GM12878 (cell line): Measurements from ENCODE around the gene SET. TPM values are rescaled to one million over a fixed set of nuclear protein-coding genes. Genes with fewer than 3 reads are reported as not detected.

Source experiments
- ATAC-seq: fragments of 200-7000 bp; cut with Tn5 transposase; 3 replicates; pipeline ENCODE4 v1.9.1; 2020; ENCODE audit warnings: mild to moderate bottlenecking, moderate library complexity
- BruUV-seq: library from RNA; stranded (reverse); fragments of 400-500 nt; replicated peaks from 2 replicates; lab custom pipeline; 2021; lab: Mats Ljungman, UMichigan
- CTCF ChIA-PET: fragments of 300-600 bp; sonication (Branson Sonifier 250); formaldehyde crosslinking; extraction: SDS; loops from one replicate; lab custom pipeline; 2021; ENCODE audit warnings: inconsistent platforms; lab: Yijun Ruan, JAX
- POLR2A ChIA-PET: fragments of 350-600 bp; formaldehyde crosslinking; extraction: SDS; loops from one replicate; lab custom pipeline; 2021; ENCODE audit warnings: inconsistent platforms; lab: Charles Lee
- RAD21 ChIA-PET: fragments of 300-600 bp; sonication (Branson Sonifier 250); formaldehyde crosslinking; loops from one replicate; lab custom pipeline; 2023; ENCODE audit warnings: antibody characterized with exemption; ENCODE audit not compliant: unreplicated experiment; lab: Charles Lee
- SMC1A ChIA-PET: fragments of 300-600 bp; sonication (Branson Sonifier 250); formaldehyde crosslinking; loops from one replicate; lab custom pipeline; 2023; ENCODE audit not compliant: unreplicated experiment, uncharacterized antibody; lab: Charles Lee
- DNase-seq: peaks from one replicate; pipeline ENCODE4 v3.0.0-alpha.2; 2011; ENCODE audit warnings: low read depth, low spot score
- FAIRE-seq: peaks from 3 replicates; lab custom pipeline; 2011; peaks lifted over from hg19 to GRCh38; lab: Jason Lieb, UNC
- H2AFZ ChIP-seq: 2 replicates; pipeline ENCODE4 v1.6.0; 2011; ENCODE audit warnings: low read depth, low read length, control low read depth; ENCODE audit not compliant: control insufficient read depth
- H3K27ac ChIP-seq: 2 replicates; pipeline ENCODE4 v1.5.1; 2011; ENCODE audit warnings: control low read depth; ENCODE audit not compliant: control insufficient read depth, insufficient read depth
- H3K27me3 ChIP-seq, 2 experiments: replicated peaks in 1 of 2; 2 replicates each; pipeline versions ENCODE4 v1.6.0 to v1.6.1; 2011; ENCODE audit warnings: low read length in 1 of 2; ENCODE audit not compliant: control insufficient read depth in 2 of 2, insufficient read depth in 2 of 2
- H3K36me3 ChIP-seq, 2 experiments: 2 replicates each; pipeline ENCODE4 v1.5.1; 2011; ENCODE audit warnings: low read length in 1 of 2; ENCODE audit not compliant: control insufficient read depth in 2 of 2, insufficient read depth in 2 of 2
- H3K4me1 ChIP-seq: 2 replicates; pipeline ENCODE4 v1.6.1; 2011; ENCODE audit warnings: mild to moderate bottlenecking, low read length, moderate library complexity, mixed read lengths; ENCODE audit not compliant: control insufficient read depth, insufficient read depth
- H3K4me2 ChIP-seq: 2 replicates; pipeline ENCODE4 v1.6.0; 2011; ENCODE audit warnings: control low read depth; ENCODE audit not compliant: control insufficient read depth, insufficient read depth
- H3K4me3 ChIP-seq: fragments of 200-600 bp; sonication (generic); 2 replicates; pipeline ENCODE4 v1.5.1; 2016
- H3K79me2 ChIP-seq: 2 replicates; pipeline ENCODE4 v1.6.0; 2011; ENCODE audit warnings: low read length; ENCODE audit not compliant: control insufficient read depth, insufficient read depth
- H3K9ac ChIP-seq: 2 replicates; pipeline ENCODE4 v1.8.0; 2011; ENCODE audit warnings: low read length, control low read depth, mixed read lengths; ENCODE audit not compliant: control insufficient read depth, insufficient read depth
- H3K9me3 ChIP-seq: replicated peaks from 3 replicates; pipeline ENCODE4 v1.5.1; 2011; ENCODE audit warnings: mild to moderate bottlenecking, low read length; ENCODE audit not compliant: control insufficient read depth, insufficient read depth
- H4K20me1 ChIP-seq: 2 replicates; pipeline ENCODE4 v1.6.0; 2011; ENCODE audit not compliant: control insufficient read depth, insufficient read depth
- ASH2L ChIP-seq: fragments of 300-600, 200-600 bp; sonication (generic); IDR thresholded peaks from 2 replicates; pipeline ENCODE4 v1.6.1; 2017; ENCODE audit warnings: low read depth, mild to moderate bottlenecking, borderline replicate concordance
- BMI1 ChIP-seq: fragments of 450-650 bp; IDR thresholded peaks from 2 replicates; pipeline ENCODE4 v1.6.1; 2016; ENCODE audit warnings: mild to moderate bottlenecking, moderate library complexity, borderline replicate concordance
- EP300 ChIP-seq, 2 experiments: fragments of 150-350 bp in 1 of 2; IDR thresholded peaks; 2 replicates each; pipeline ENCODE4 v1.6.1; 2011 to 2012; ENCODE audit warnings: low read depth in 2 of 2, low read length in 2 of 2, borderline replicate concordance in 1 of 2, improper control_type of control experiment in 1 of 2, inconsistent platforms in 1 of 2; ENCODE audit not compliant: control insufficient read depth in 1 of 2
- ESRRA ChIP-seq: IDR thresholded peaks from 2 replicates; pipeline ENCODE4 v1.6.1; 2012; ENCODE audit warnings: mild to moderate bottlenecking, low read length, improper control_type of control experiment
- ETV6 ChIP-seq, 2 experiments: fragments of 450-650 bp in 1 of 2; IDR thresholded peaks in 1 of 2; conservative IDR thresholded peaks in 1 of 2; 2 replicates each; pipeline ENCODE4 v1.6.1; 2014; ENCODE audit warnings: antibody characterized with exemption in 1 of 2, borderline replicate concordance in 1 of 2, low read depth in 1 of 2, mild to moderate bottlenecking in 1 of 2, moderate library complexity in 1 of 2
- HDGF ChIP-seq: fragments of 450-650 bp; IDR thresholded peaks from 2 replicates; pipeline ENCODE4 v1.6.1; 2016; ENCODE audit warnings: antibody characterized with exemption
- IRF5 ChIP-seq: fragments of 450-650 bp; IDR thresholded peaks from 2 replicates; pipeline ENCODE4 v1.6.1; 2017; ENCODE audit warnings: borderline replicate concordance
- JUNB ChIP-seq: IDR thresholded peaks from 2 replicates; pipeline ENCODE4 v1.6.1; 2016; ENCODE audit warnings: antibody characterized with exemption, mild to moderate bottlenecking
- MTA3 ChIP-seq: IDR thresholded peaks from 2 replicates; pipeline ENCODE4 v1.6.1; 2012; ENCODE audit warnings: low read length, inconsistent platforms, borderline replicate concordance
- NFXL1 ChIP-seq: fragments of 450-650 bp; IDR thresholded peaks from 2 replicates; pipeline ENCODE4 v1.6.1; 2017; ENCODE audit warnings: antibody characterized with exemption, mild to moderate bottlenecking, borderline replicate concordance
- PAX5 ChIP-seq: IDR thresholded peaks from 2 replicates; pipeline ENCODE4 v1.6.1; 2011; ENCODE audit warnings: low read depth, low read length, borderline replicate concordance
- SP1 ChIP-seq: IDR thresholded peaks from one replicate; pipeline ENCODE4 v1.6.1; 2011; ENCODE audit warnings: low read depth, low read length
- STAT1 ChIP-seq: fragments of 450-650 bp; conservative IDR thresholded peaks from 2 replicates; pipeline ENCODE4 v1.6.1; 2014; ENCODE audit warnings: antibody characterized with exemption, mild to moderate bottlenecking
- TCF3 ChIP-seq: IDR thresholded peaks from 2 replicates; pipeline ENCODE4 v1.6.1; 2012; ENCODE audit warnings: low read depth, mild to moderate bottlenecking, low read length, borderline replicate concordance; ENCODE audit not compliant: insufficient read depth
- ZNF24 ChIP-seq: fragments of 450-650 bp; IDR thresholded peaks from 2 replicates; pipeline ENCODE4 v1.6.1; 2017; ENCODE audit warnings: antibody characterized with exemption, mild to moderate bottlenecking
- WGBS: methylation state at CpG from one replicate; pipeline ENCODE4 v1.1.6; 2016; ENCODE audit warnings: low lambda C conversion rate; ENCODE audit not compliant: insufficient replicate concordance, insufficient coverage; ENCODE audit errors: missing lambda C conversion rate; 5-methylcytosine and 5-hydroxymethylcytosine counted together
- in situ Hi-C: fragments of 300-500 bp; cut with MboI; formaldehyde crosslinking; loops from 9 replicates; pipeline ENCODE4 v1.14.3; 2018; ENCODE audit warnings: mixed read lengths
- intact Hi-C: fragments of 100-400 bp; cut with micrococcal nuclease; formaldehyde crosslinking; loops from one replicate; pipeline ENCODE4 v1.14.2; 2022; ENCODE audit not compliant: unreplicated experiment
- polyA plus RNA-seq, 11 experiments: library from polyadenylated mRNA; depleted of rRNA in 4 of 11; unstranded in 6 of 11; stranded (reverse) in 5 of 11; fragments of >200 nt; fragmentation: Nextera tagmentation in 4 of 11; fragmentation: Illumina TruSeq in 1 of 11; extraction: Ambion mirVana in 4 of 11; extraction: Trizol in 1 of 11; gene quantifications; 1 replicate in 1 of 11; 2 replicates in 10 of 11; pipeline versions ENCODE4 v1.2.1 to v1.2.3, GENCODE V29; 2011 to 2016; ENCODE audit warnings: inconsistent platforms in 2 of 11, missing spikeins in 2 of 11, low read depth in 1 of 11
- total RNA-seq, 4 experiments: library from RNA; depleted of rRNA in 3 of 4; stranded (reverse); fragments of >200 nt in 3 of 4; fragmentation: Illumina TruSeq in 1 of 4; extraction: Trizol in 1 of 4; gene quantifications; 2 replicates each; pipeline versions ENCODE4 v1.2.1 to v1.2.3, GENCODE V29; 2013 to 2021
- TF ChIP-seq, protein P1 (sequence below): fragments of 450-650 bp; IDR thresholded peaks from 2 replicates; pipeline ENCODE4 v1.6.1; 2017; ENCODE audit warnings: low read depth, mild to moderate bottlenecking, moderate library complexity
- TF ChIP-seq, protein P2 (sequence below): fragments of 450-650 bp; IDR thresholded peaks from 2 replicates; pipeline ENCODE4 v1.6.1; 2016; ENCODE audit warnings: mild to moderate bottlenecking

SET gene
- total and polyA plus RNA-seq, 10 of the 15 experiments (the other 5 are each of a cell fraction or from before 2014, with no cell fraction given) = 284 to 706 (median 445) TPM

GRCh38 chr9:128656416-128657343 is 32.3 kb upstream of the SET start, which contains the start of gene DYNC2I2:
Gene DYNC2I2, minus strand, starts transcription at chr9:128656847. Its CDS starts 121 bp downstream, at chr9:128656726.
- peaks cover 3% of the 10 kb centered on the region; the same call in 1 of the 2 replicates for H3K4me1 ChIP-seq
- TF ChIP-seq BMI1 (peak; percentile 93), PAX5 (peak; percentile 95), STAT1 (0 out of 2 replicates have a peak, but pooled peaks have one; percentile 79), IRF5 (peak; percentile 77; the same call in 1 of the 2 replicates), MTA3 (0 out of 2 replicates have a peak, but pooled peaks have one; percentile 2), NFXL1 (0 out of 2 replicates have a peak, but pooled peaks have one; percentile 61), JUNB (no peak), ESRRA (no peak), SP1 (peak; percentile 5), ASH2L (peak; percentile 63; the same call in 1 of the 2 replicates), ZNF24 (0 out of 2 replicates have a peak, but pooled peaks have one; percentile 19), ETV6 (conservative IDR thresholded peaks at IDR 0.05 in 1 of 2, IDR thresholded peaks at IDR 0.05 in 1 of 2; ENCODE audit: borderline replicate concordance in 1 of 2, low read depth in 1 of 2) (no peak), TCF3 (0 out of 2 replicates have a peak, but pooled peaks have one; percentile 27), HDGF (0 out of 2 replicates have a peak, but pooled peaks have one; percentile 64), EP300 (IDR thresholded peaks at IDR 0.05; ENCODE audit: borderline replicate concordance in 1 of 2, control insufficient read depth in 1 of 2, low read depth in 2 of 2, low read length in 2 of 2) (0 out of 4 replicates have a peak, but pooled peaks of 1 of the 2 experiments have one; percentile 26)
- TF ChIP-seq, protein P1, sequence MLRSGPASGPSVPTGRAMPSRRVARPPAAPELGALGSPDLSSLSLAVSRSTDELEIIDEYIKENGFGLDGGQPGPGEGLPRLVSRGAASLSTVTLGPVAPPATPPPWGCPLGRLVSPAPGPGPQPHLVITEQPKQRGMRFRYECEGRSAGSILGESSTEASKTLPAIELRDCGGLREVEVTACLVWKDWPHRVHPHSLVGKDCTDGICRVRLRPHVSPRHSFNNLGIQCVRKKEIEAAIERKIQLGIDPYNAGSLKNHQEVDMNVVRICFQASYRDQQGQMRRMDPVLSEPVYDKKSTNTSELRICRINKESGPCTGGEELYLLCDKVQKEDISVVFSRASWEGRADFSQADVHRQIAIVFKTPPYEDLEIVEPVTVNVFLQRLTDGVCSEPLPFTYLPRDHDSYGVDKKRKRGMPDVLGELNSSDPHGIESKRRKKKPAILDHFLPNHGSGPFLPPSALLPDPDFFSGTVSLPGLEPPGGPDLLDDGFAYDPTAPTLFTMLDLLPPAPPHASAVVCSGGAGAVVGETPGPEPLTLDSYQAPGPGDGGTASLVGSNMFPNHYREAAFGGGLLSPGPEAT = peak; percentile 79
- TF ChIP-seq, protein P2, sequence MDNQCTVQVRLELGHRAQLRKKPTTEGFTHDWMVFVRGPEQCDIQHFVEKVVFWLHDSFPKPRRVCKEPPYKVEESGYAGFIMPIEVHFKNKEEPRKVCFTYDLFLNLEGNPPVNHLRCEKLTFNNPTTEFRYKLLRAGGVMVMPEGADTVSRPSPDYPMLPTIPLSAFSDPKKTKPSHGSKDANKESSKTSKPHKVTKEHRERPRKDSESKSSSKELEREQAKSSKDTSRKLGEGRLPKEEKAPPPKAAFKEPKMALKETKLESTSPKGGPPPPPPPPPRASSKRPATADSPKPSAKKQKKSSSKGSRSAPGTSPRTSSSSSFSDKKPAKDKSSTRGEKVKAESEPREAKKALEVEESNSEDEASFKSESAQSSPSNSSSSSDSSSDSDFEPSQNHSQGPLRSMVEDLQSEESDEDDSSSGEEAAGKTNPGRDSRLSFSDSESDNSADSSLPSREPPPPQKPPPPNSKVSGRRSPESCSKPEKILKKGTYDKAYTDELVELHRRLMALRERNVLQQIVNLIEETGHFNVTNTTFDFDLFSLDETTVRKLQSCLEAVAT = peak; percentile 91

More at GRCh38 chr9:128656416-128657343, 32.3 kb upstream of the SET start, which contains the start of gene DYNC2I2:
- in situ Hi-C loops = no loop called here
- Histone ChIP-seq H4K20me1 (no peaks in the 10 kb centered on the region), H3K36me3 (no peaks in the 10 kb centered on the region), H3K79me2 (no peaks in the 10 kb centered on the region; the same call in 1 of the 2 replicates), H3K4me3 (peak within 1 kb of the TSS; percentile 73), H3K9me3 (no peaks in the 10 kb centered on the region), H2AFZ (peak within 1 kb of the TSS; percentile 97), H3K27ac (peak within 1 kb of the TSS; percentile 99), H3K9ac (peak within 1 kb of the TSS; percentile 94), H3K27me3 (no peaks in the 10 kb centered on the region), H3K4me2 (peak within 1 kb of the TSS; percentile 66)
- ChIA-PET POLR2A (interaction anchor here (0.6 to 1.4 kb wide), 9 partner anchors 11 to 231 kb away, joined by 3 to 8 read pairs (median 4); partner anchors contain the start of gene SET), RAD21 (interaction anchor here (1.1 to 1.3 kb wide), 3 partner anchors 13 to 31 kb away, joined by 3 to 6 read pairs (median 5); no protein-coding TSS in a partner anchor), CTCF (interaction anchor here (0.9 to 1.2 kb wide), 2 partner anchors 12 to 35 kb away, joined by 3 read pairs; no protein-coding TSS in a partner anchor), SMC1A (interaction anchor here (1.0 to 1.6 kb wide), 3 partner anchors 13 to 37 kb away, joined by 3 read pairs; no protein-coding TSS in a partner anchor)
- WGBS = under 1% methylated on average over 62 of the region's 86 CpGs
- peak; percentile 69 for DNase-seq
- peak; percentile 44 for FAIRE-seq
- ATAC-seq = peak; percentile 86
- intact Hi-C loops = loop anchor here (10.0 kb wide), 1 partner anchor 118 kb away; the partner anchor contains the start of gene ZER1
- TSS peak; percentile 83 for BruUV-seq
